Body of pancreas (tissue), 4 donors: ENCODE measurements around the gene TNFRSF25. TPM values are rescaled to one million over a fixed set of nuclear protein-coding genes. Genes with fewer than 3 reads are reported as not detected.

ENCODE experiments used
- ATAC-seq: fragments of 150-250 bp; one replicate; pipeline ENCODE4 v1.9.1; 2016
- DNase-seq, 4 donors: peaks; one replicate each; pipeline ENCODE4 v3.0.0-alpha.2; 2019
- H3K27ac ChIP-seq, 4 donors: fragments of 200-600 bp; sonication (generic); 1 replicate in 3 of 4; 2 replicates in 1 of 4; pipeline versions ENCODE4 v1.5.1 to v1.6.1; 2016 to 2019; ENCODE audit warnings: mild to moderate bottlenecking in 1 of 4, mixed read lengths in 1 of 4, moderate library complexity in 1 of 4
- H3K27me3 ChIP-seq, 2 donors: fragments of 200-600 bp; sonication (generic); one replicate each; pipeline ENCODE4 v1.6.0; 2016; ENCODE audit warnings: mild to moderate bottlenecking in 1 of 2
- H3K36me3 ChIP-seq, 2 donors: fragments of 200-600 bp; sonication (generic); replicated peaks in 1 of 2; 2 replicates each; pipeline ENCODE4 v1.5.1; 2016; ENCODE audit warnings: low read depth in 2 of 2; ENCODE audit not compliant: insufficient read depth in 1 of 2
- H3K4me1 ChIP-seq: fragments of 200-600 bp; sonication (generic); one replicate; pipeline ENCODE4 v1.6.0; 2016
- H3K4me3 ChIP-seq, 2 donors: fragments of 200-600 bp; sonication (generic); 1 replicate in 1 of 2; 2 replicates in 1 of 2; pipeline ENCODE4 v1.5.1; 2016 to 2019
- H3K9me3 ChIP-seq, 3 donors: fragments of 200-600 bp; sonication (generic); 1 replicate in 2 of 3; 2 replicates in 1 of 3; pipeline ENCODE4 v1.5.1; 2016
- POLR2A ChIP-seq, 3 donors: fragments of 450-650 bp; IDR thresholded peaks; one replicate each; pipeline ENCODE4 v1.6.1; 2016; ENCODE audit warnings: antibody characterized with exemption in 3 of 3, mild to moderate bottlenecking in 2 of 3
- WGBS, 2 donors: methylation state at CpG; one replicate each; pipeline ENCODE4 v1.1.5; 2017; 5-methylcytosine and 5-hydroxymethylcytosine counted together
- intact Hi-C: fragments of 100-400 bp; cut with DNase I; formaldehyde crosslinking; loops from one replicate; pipeline ENCODE4 v1.15.1; 2023
- total RNA-seq, 2 donors: library from RNA; depleted of rRNA; stranded (reverse); fragments of >200 nt; gene quantifications; one replicate each; pipeline ENCODE4 v1.1.0, GENCODE V29; 2016
- TF ChIP-seq, protein P1 (sequence below), 7 experiments: fragments of 450-650 bp in 4 of 7; fragments of 200-600 bp in 3 of 7; sonication (generic) in 3 of 7; IDR thresholded peaks; one replicate each; pipeline ENCODE4 v1.5.1; 2016 to 2019; ENCODE audit warnings: antibody characterized with exemption in 7 of 7

Gene TNFRSF25
- total RNA-seq, 2 donors from 2014 or later = 4.2 to 23.1 TPM

DNA sequence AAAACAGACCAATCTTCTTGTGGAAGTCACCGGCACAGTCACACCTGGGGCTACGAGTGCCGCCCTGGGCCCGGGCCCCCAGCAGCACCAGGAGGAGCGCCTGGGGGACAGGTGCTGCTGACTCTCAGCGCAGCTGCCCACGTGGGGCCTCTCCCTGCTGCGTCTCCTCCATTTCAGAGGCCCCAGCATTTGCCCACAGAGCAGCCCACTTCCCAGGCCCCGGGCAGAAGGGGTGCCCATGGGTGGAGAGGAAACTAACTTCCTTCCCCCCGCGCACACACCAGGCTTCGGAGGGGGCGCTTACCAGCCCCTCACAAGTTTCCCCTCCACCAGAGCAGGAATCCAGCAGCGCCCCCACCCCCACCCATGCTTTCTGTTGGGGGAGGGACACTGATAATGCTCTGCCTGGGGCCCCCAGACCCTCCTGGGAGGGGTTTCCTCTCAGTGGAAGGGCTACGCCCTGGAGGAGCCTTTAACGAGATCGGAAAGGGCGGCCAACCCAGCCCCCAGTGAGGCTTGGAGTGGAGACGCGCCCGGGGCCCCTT is 440 bp downstream of the TNFRSF25 start:
- Histone ChIP-seq H3K9me3 (no peaks in the 10 kb centered on the region), H3K27ac (no peak overlapping the region), H3K4me3 (no peak overlapping the region), H3K27me3 (no peaks in the 10 kb centered on the region), H3K4me1 (no peaks in the 10 kb centered on the region), H3K36me3 (no peaks in the 10 kb centered on the region)
- intact Hi-C loops = no loop called here
- TF ChIP-seq, protein P1, sequence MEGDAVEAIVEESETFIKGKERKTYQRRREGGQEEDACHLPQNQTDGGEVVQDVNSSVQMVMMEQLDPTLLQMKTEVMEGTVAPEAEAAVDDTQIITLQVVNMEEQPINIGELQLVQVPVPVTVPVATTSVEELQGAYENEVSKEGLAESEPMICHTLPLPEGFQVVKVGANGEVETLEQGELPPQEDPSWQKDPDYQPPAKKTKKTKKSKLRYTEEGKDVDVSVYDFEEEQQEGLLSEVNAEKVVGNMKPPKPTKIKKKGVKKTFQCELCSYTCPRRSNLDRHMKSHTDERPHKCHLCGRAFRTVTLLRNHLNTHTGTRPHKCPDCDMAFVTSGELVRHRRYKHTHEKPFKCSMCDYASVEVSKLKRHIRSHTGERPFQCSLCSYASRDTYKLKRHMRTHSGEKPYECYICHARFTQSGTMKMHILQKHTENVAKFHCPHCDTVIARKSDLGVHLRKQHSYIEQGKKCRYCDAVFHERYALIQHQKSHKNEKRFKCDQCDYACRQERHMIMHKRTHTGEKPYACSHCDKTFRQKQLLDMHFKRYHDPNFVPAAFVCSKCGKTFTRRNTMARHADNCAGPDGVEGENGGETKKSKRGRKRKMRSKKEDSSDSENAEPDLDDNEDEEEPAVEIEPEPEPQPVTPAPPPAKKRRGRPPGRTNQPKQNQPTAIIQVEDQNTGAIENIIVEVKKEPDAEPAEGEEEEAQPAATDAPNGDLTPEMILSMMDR (IDR thresholded peaks at IDR 0.05) = no peak
- no peak for TF ChIP-seq POLR2A (IDR thresholded peaks at IDR 0.05)
- DNase-seq = no peak
- 57 to 67% methylated on average over 5 to 18 of the region's 21 CpGs for WGBS, 2 donors
- ATAC-seq = no peak

DNA sequence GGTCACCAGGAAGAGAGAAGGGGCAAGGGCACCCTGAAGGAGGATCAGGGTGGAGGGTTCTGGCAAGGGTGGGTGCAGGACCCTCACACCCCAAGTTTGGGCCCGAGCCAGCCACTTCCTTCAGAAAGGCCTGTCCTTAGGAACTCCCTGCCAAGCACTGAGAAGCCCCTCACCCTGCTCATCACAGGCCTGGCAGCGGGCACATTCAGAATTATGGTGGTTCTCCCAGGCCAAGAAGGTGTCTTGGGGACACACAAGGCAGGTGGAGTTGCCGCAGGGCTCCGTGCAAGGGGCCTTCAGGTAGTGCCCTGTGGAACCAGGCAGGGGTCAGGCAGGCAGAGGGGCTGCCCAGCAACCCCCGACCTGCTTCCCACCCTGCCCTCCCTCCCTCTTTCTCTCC is 1.1 kb downstream of the TNFRSF25 start:
- TF ChIP-seq, protein P1 (IDR thresholded peaks at IDR 0.05) = no peak
- no peak for TF ChIP-seq POLR2A (IDR thresholded peaks at IDR 0.05)
- no peaks in the 10 kb centered on the region for H3K36me3 ChIP-seq
- no peak for ATAC-seq
- H3K27me3 ChIP-seq = no peaks in the 10 kb centered on the region
- DNase-seq = no peak
- H3K4me3 ChIP-seq = no peak overlapping the region
- H3K9me3 ChIP-seq = no peaks in the 10 kb centered on the region
- no peak overlapping the region for H3K27ac ChIP-seq
- H3K4me1 ChIP-seq = no peaks in the 10 kb centered on the region
- 73 to 80% methylated on average over 5 of the region's 5 CpGs for WGBS, 2 donors
- intact Hi-C loops = no loop called here

GRCh38 chr1:6464514-6464836 is 1.5 kb downstream of the TNFRSF25 start:
- H3K27ac ChIP-seq = no peak overlapping the region
- no peak overlapping the region for H3K4me3 ChIP-seq
- ATAC-seq (peak; percentile 58), DNase-seq (peak; percentile 63 to 90 (median 78))
- no peaks in the 10 kb centered on the region for H3K36me3 ChIP-seq
- H3K4me1 ChIP-seq = no peaks in the 10 kb centered on the region
- no peaks in the 10 kb centered on the region for H3K27me3 ChIP-seq
- H3K9me3 ChIP-seq = no peaks in the 10 kb centered on the region
- intact Hi-C loops = no loop called here
- no peak for TF ChIP-seq POLR2A (IDR thresholded peaks at IDR 0.05)
- TF ChIP-seq, protein P1 (IDR thresholded peaks at IDR 0.05) = peak in 4 of 7 experiments; percentile 24 to 59 (median 34)
- 37 to 51% methylated on average over 6 to 7 of the region's 7 CpGs for WGBS, 2 donors

DNA sequence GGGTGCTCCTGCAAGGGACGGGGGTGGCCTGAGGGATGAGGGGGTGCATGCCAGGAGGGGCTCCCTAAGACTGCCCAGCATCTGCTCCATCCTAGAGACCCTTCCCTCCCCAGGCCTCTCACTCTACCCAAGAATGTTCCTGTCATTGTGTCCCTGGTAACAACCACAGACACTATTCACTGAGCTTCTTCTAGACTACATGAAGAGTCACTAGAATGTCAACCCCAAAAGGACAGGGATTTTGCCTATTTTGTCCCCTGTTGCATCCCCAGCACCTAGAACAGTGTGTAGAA is 2.9 kb downstream of the TNFRSF25 start:
- no peaks in the 10 kb centered on the region for H3K36me3 ChIP-seq
- no peaks in the 10 kb centered on the region for H3K9me3 ChIP-seq
- H3K4me3 ChIP-seq = no peak overlapping the region
- DNase-seq (no peak), ATAC-seq (no peak)
- no peaks in the 10 kb centered on the region for H3K4me1 ChIP-seq
- intact Hi-C loops = no loop called here
- TF ChIP-seq, protein P1 (IDR thresholded peaks at IDR 0.05) = no peak
- TF ChIP-seq POLR2A (IDR thresholded peaks at IDR 0.05) = no peak
- WGBS, 2 donors = 75 to 100% methylated on average over 1 of the region's 1 CpG
- no peaks in the 10 kb centered on the region for H3K27me3 ChIP-seq
- H3K27ac ChIP-seq = no peak overlapping the region

DNA sequence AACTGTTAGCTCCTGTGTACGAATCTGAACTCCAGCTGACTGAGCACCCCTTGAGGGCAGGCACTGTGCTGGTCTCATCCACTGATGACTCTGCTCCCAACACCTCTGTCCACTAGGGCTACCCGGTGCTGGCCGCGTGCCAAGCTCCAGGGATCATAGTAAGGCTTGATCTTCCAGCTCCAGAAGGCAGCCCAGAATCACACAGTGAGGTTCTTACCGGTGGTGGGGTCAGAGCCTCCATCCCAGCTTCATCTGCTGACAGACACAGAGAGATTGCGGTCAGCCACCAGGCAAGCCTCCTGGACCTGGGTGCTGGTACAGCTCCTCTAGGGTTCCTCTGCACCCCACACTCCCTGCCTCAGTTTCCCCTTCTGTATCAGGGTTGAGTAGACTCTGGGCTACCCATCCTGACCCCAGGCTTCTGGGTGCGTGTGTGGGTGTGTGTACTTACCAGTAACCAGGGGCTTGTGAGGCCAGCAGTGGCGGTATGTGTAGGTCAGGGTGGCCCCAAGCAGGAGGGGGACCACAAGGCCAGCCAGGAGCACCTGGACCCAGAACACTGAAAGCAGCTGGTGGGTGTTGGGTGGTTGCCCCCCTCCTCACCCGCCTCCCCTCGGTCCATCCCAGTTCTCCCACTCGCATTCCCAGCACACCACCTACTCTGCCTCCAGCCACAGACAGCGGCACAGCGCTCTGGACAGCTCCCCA is 3.4 kb downstream of the TNFRSF25 start:
- TF ChIP-seq POLR2A (IDR thresholded peaks at IDR 0.05) = no peak
- TF ChIP-seq, protein P1 (IDR thresholded peaks at IDR 0.05) = no peak
- Histone ChIP-seq H3K9me3 (no peaks in the 10 kb centered on the region), H3K27me3 (no peaks in the 10 kb centered on the region), H3K36me3 (no peaks in the 10 kb centered on the region), H3K4me3 (no peak overlapping the region), H3K4me1 (no peaks in the 10 kb centered on the region), H3K27ac (no peak overlapping the region)
- ATAC-seq (no peak), DNase-seq (no peak)
- intact Hi-C loops = no loop called here
- 68 to 81% methylated on average over 11 to 13 of the region's 13 CpGs for WGBS, 2 donors
